Pancreas (tissue), 10 donors: ENCODE data around the gene RALA. TPM values are rescaled to one million over a fixed set of nuclear protein-coding genes. Genes with fewer than 3 reads are reported as not detected.
A peak's percentile ranks its signal among the peaks of the same experiment; 100 is the strongest.

Experiments used
- ATAC-seq, 4 donors: fragments of 200-7000 bp; cut with Tn5 transposase; one replicate each; pipeline versions ENCODE4 v1.8.0 to v1.9.1; 2020; ENCODE audit warnings: mild to moderate bottlenecking in 4 of 4, moderate library complexity in 4 of 4
- DNase-seq, 6 donors: peaks; one replicate each; pipeline ENCODE4 v3.0.0-alpha.2; 2020
- FAIRE-seq: peaks from 2 replicates; lab custom pipeline; 2012; peaks lifted over from hg19 to GRCh38; lab: Jason Lieb, UNC
- H3K27ac ChIP-seq, 4 donors: fragments of 200-600 bp; sonication (generic); 1 replicate in 3 of 4; 2 replicates in 1 of 4; pipeline versions ENCODE4 v1.5.0 to v1.8.0; 2020
- H3K27me3 ChIP-seq, 4 donors: fragments of 200-600 bp; one replicate each; pipeline ENCODE4 v1.8.0; 2021
- H3K36me3 ChIP-seq, 3 donors: fragments of 200-600 bp; sonication (generic) in 1 of 3; one replicate each; pipeline versions ENCODE4 v1.5.0 to v1.8.0; 2020 to 2021
- H3K4me1 ChIP-seq, 3 donors: fragments of 200-600 bp; one replicate each; pipeline ENCODE4 v1.8.0; 2021
- H3K4me3 ChIP-seq, 4 donors: fragments of 200-600 bp; sonication (generic) in 2 of 4; one replicate each; pipeline versions ENCODE4 v1.5.0 to v1.8.0; 2020 to 2021
- H3K9me3 ChIP-seq, 4 donors: fragments of 200-600 bp; one replicate each; pipeline ENCODE4 v1.8.0; 2021
- CTCF ChIP-seq, 4 donors: fragments of 200-600 bp; sonication (generic) in 3 of 4; IDR thresholded peaks; one replicate each; pipeline versions ENCODE4 v1.5.0 to v1.8.0; 2021; ENCODE audit warnings: antibody characterized with exemption in 4 of 4
- WGBS, 2 donors: extraction: QIAGEN DNeasy Blood & Tissue Kit; methylation state at CpG; one replicate each; pipeline ENCODE4 v1.1.7; 2013; 5-methylcytosine and 5-hydroxymethylcytosine counted together
- intact Hi-C, 3 donors: fragments of 100-400 bp; cut with DNase I; formaldehyde crosslinking; loops; one replicate each; pipeline versions ENCODE4 v1.11.1 to v1.14.2; 2022
- polyA plus RNA-seq, 2 donors: library from polyadenylated mRNA; stranded (reverse); fragments of 200-250 nt; gene quantifications; one replicate each; pipeline ENCODE4 v1.2.3, GENCODE V29; 2013
- total RNA-seq, 6 donors: library from RNA; stranded (reverse); fragmentation: NEBNext Ultra II Directional in 4 of 6; extraction: Animal tissue kit (Norgen Biotek cat#: 25700) in 4 of 6; gene quantifications; one replicate each; pipeline versions ENCODE4 v1.2.1 to v1.2.4, GENCODE V29; 2021 to 2023
- donor health status: healthy with polysubstance abuse.
- donor health status: DM: no; HTN: no; CAD: no; lungs with moderate emphysema.
- donor health status: DM: no; HTN: no; CAD: no.
- donor health status: control.
- donor health status: control.
- donor health status: Bipolar disorder and iron deficiency.
- donor health status: DM: yes; HTN: yes; CAD: no.
- donor health status: DM: no; HTN: no; CAD: no.
- donor health status: DM: no; HTN: no; CAD: no.
- donor health status: DM: yes; HTN: yes; CAD: no.

Gene RALA
- total and polyA plus RNA-seq, 8 donors = 7.0 to 19.1 (median 8.8) TPM

GRCh38 chr7:39727231-39728012 is 104.0 kb downstream of the RALA start:
- no peaks in the 10 kb centered on the region for H3K4me1 ChIP-seq
- no peak overlapping the region for H3K4me3 ChIP-seq
- TF ChIP-seq CTCF (IDR thresholded peaks at IDR 0.05) = no peak
- DNase-seq (no peak), FAIRE-seq (no peak), ATAC-seq (peak in 2 of 4 donors; percentile 32 to 43)
- no peaks in the 10 kb centered on the region for H3K27me3 ChIP-seq
- 83 to 94% methylated on average over 3 of the region's 3 CpGs for WGBS, 2 donors
- H3K36me3 ChIP-seq = no peaks in the 10 kb centered on the region
- H3K27ac ChIP-seq = no peak overlapping the region
- H3K9me3 ChIP-seq = no peaks in the 10 kb centered on the region
- intact Hi-C loops = no loop called here

- intact Hi-C loops = no loop called here
- WGBS, 2 donors = 5 to 6% methylated on average over 52 of the region's 52 CpGs
- FAIRE-seq = no peak
These were observed 109.7 kb downstream of the RALA start for GRCh38 chr7:39732837-39733804.

GRCh38 chr7:39733881-39734632 is 110.7 kb downstream of the RALA start:
- DNase-seq = no peak
- ATAC-seq = peak in 2 of 4 donors; percentile 3 to 15
- Histone ChIP-seq H3K9me3 (no peaks in the 10 kb centered on the region), H3K27me3 (no peaks in the 10 kb centered on the region), H3K4me1 (peaks cover 0 to 5% (median 4%) of the 10 kb centered on the region in 3 donors), H3K36me3 (no peaks in the 10 kb centered on the region), H3K4me3 (peak overlapping the region; percentile 28 to 61 (median 38)), H3K27ac (peak overlapping the region in 3 of 4 donors; percentile 38 to 65 (median 56))
- intact Hi-C loops = no loop called here
- WGBS, 2 donors = 35 to 38% methylated on average over 8 of the region's 8 CpGs
- no peak for TF ChIP-seq CTCF (IDR thresholded peaks at IDR 0.05)
- no peak for FAIRE-seq

More at GRCh38 chr7:39732837-39733804, 109.7 kb downstream of the RALA start:
- ATAC-seq = peak; percentile 93 to 98 (median 97)
- Histone ChIP-seq H3K36me3 (no peaks in the 10 kb centered on the region), H3K27me3 (no peaks in the 10 kb centered on the region), H3K9me3 (no peaks in the 10 kb centered on the region), H3K27ac (peak overlapping the region; percentile 36 to 65 (median 47)), H3K4me3 (peak overlapping the region; percentile 28 to 61 (median 38)), H3K4me1 (peaks cover 0 to 5% (median 4%) of the 10 kb centered on the region in 3 donors)
- no peak for TF ChIP-seq CTCF (IDR thresholded peaks at IDR 0.05)
- peak; percentile 84 to 92 (median 90) for DNase-seq

- H3K9me3 ChIP-seq = no peaks in the 10 kb centered on the region
- WGBS, 2 donors = 62 to 66% methylated on average over 2 of the region's 2 CpGs
- ATAC-seq = no peak
- intact Hi-C loops = no loop called here
- H3K4me1 ChIP-seq = peaks cover 0 to 5% (median 4%) of the 10 kb centered on the region in 3 donors
- H3K36me3 ChIP-seq = no peaks in the 10 kb centered on the region
- H3K27me3 ChIP-seq = no peaks in the 10 kb centered on the region
- H3K4me3 ChIP-seq = no peak overlapping the region
- no peak for DNase-seq
- FAIRE-seq = no peak
- H3K27ac ChIP-seq = no peak overlapping the region
- TF ChIP-seq CTCF (IDR thresholded peaks at IDR 0.05) = no peak
These were observed 111.2 kb downstream of the RALA start for GRCh38 chr7:39734633-39735004.
